Neural cell (in vitro differentiated cells): ENCODE results near the gene PERCC1. TPM values are rescaled to one million over a fixed set of nuclear protein-coding genes. Genes with fewer than 3 reads are reported as not detected.

Experiments
- H2AFZ ChIP-seq: fragments of 200-600, 300-800 bp; sonication (generic), shearing (Covaris generic); 2 replicates; pipeline ENCODE4 v1.6.0; 2014; ENCODE audit warnings: low read depth, mild to moderate bottlenecking, antibody characterized with exemption, low read length, moderate library complexity
- H3F3A ChIP-seq: fragments of 200-600 bp; shearing (Covaris generic); 2 replicates; pipeline ENCODE4 v1.6.1; 2016; ENCODE audit warnings: mild to moderate bottlenecking, moderate library complexity, mixed read lengths, antibody characterized with exemption, low read length; ENCODE audit not compliant: insufficient read depth, poor library complexity, severe bottlenecking
- H3K27ac ChIP-seq: fragments of 200-600, 300-800 bp; sonication (generic), shearing (Covaris generic); 2 replicates; pipeline ENCODE4 v1.5.1; 2014; ENCODE audit warnings: mild to moderate bottlenecking, low read length, moderate library complexity
- H3K27me3 ChIP-seq: fragments of 300-800, 200-600 bp; sonication (generic), shearing (Covaris generic); 2 replicates; pipeline ENCODE4 v1.6.0; 2014; ENCODE audit warnings: mild to moderate bottlenecking, low read depth, low read length, moderate library complexity; ENCODE audit not compliant: insufficient read depth
- H3K36me3 ChIP-seq: fragments of 300-800, 200-600 bp; sonication (generic), shearing (Covaris generic); 2 replicates; pipeline ENCODE4 v1.5.1; 2014; ENCODE audit warnings: mild to moderate bottlenecking, antibody characterized with exemption, low read length, moderate library complexity; ENCODE audit not compliant: insufficient read depth
- H3K4me2 ChIP-seq: fragments of 300-800, 200-600 bp; sonication (generic), shearing (Covaris generic); 2 replicates; pipeline ENCODE4 v1.6.0; 2014; ENCODE audit warnings: mild to moderate bottlenecking, low read length
- H3K4me3 ChIP-seq: fragments of 300-800, 200-600 bp; sonication (generic), shearing (Covaris generic); 2 replicates; pipeline ENCODE4 v1.5.1; 2014; ENCODE audit warnings: mild to moderate bottlenecking, low read length, moderate library complexity
- H3K79me2 ChIP-seq: fragments of 200-600 bp; shearing (Covaris generic); replicated peaks from 2 replicates; pipeline ENCODE4 v1.6.0; 2014; ENCODE audit warnings: mild to moderate bottlenecking, low read length, moderate library complexity; ENCODE audit not compliant: insufficient read depth
- H3K9ac ChIP-seq: fragments of 300-800, 200-600 bp; sonication (generic), shearing (Covaris generic); 2 replicates; pipeline ENCODE4 v1.6.1; 2016; ENCODE audit warnings: mild to moderate bottlenecking, low read length, mixed read lengths
- H3K9me2 ChIP-seq: fragments of 200-600 bp; shearing (Covaris generic); 2 replicates; pipeline ENCODE4 v1.6.1; 2016; ENCODE audit warnings: mild to moderate bottlenecking, low read length, mixed read lengths; ENCODE audit not compliant: insufficient read depth
- H3K9me3 ChIP-seq: fragments of 200-600, 300-800 bp; sonication (generic), shearing (Covaris generic); 2 replicates; pipeline ENCODE4 v1.6.1; 2016; ENCODE audit warnings: mild to moderate bottlenecking, mixed run types, low read length, moderate library complexity, mixed read lengths
- H4K20me1 ChIP-seq: fragments of 200-600 bp; shearing (Covaris generic); 2 replicates; pipeline ENCODE4 v1.6.1; 2016; ENCODE audit warnings: mild to moderate bottlenecking, mixed run types; ENCODE audit not compliant: insufficient read depth
- CTCF ChIP-seq: fragments of 450-650 bp; IDR thresholded peaks from 2 replicates; pipeline ENCODE4 v1.5.1; 2014; ENCODE audit warnings: antibody characterized with exemption, mild to moderate bottlenecking, moderate library complexity; ENCODE audit not compliant: poor library complexity, severe bottlenecking
- EP300 ChIP-seq: fragments of 450-650 bp; conservative IDR thresholded peaks from 2 replicates; pipeline ENCODE4 v1.6.1; 2014; ENCODE audit warnings: antibody characterized with exemption, mild to moderate bottlenecking, moderate library complexity; ENCODE audit not compliant: poor library complexity, severe bottlenecking
- EZH2 ChIP-seq: fragments of 200-600, 300-800 bp; shearing (Covaris generic), sonication (generic); IDR thresholded peaks from 2 replicates; pipeline ENCODE4 v1.6.1; 2014; ENCODE audit warnings: antibody characterized with exemption, low read length, borderline replicate concordance, mild to moderate bottlenecking; ENCODE audit not compliant: insufficient read depth, poor library complexity, severe bottlenecking
- MXI1 ChIP-seq: fragments of 450-650 bp; conservative IDR thresholded peaks from 2 replicates; pipeline ENCODE4 v1.6.1; 2014; ENCODE audit warnings: antibody characterized with exemption, mild to moderate bottlenecking; ENCODE audit not compliant: poor library complexity, severe bottlenecking
- POLR2AphosphoS5 ChIP-seq: IDR thresholded peaks from 2 replicates; pipeline ENCODE4 v1.6.1; 2012
- RAD21 ChIP-seq: fragments of 450-650 bp; conservative IDR thresholded peaks from 2 replicates; pipeline ENCODE4 v1.6.1; 2014; ENCODE audit warnings: antibody characterized with exemption, mild to moderate bottlenecking, moderate library complexity
- REST ChIP-seq: IDR thresholded peaks from 2 replicates; pipeline ENCODE4 v1.6.1; 2012; ENCODE audit warnings: borderline replicate concordance
- SMC3 ChIP-seq: fragments of 450-650 bp; conservative IDR thresholded peaks from 2 replicates; pipeline ENCODE4 v1.6.1; 2014; ENCODE audit warnings: antibody characterized with exemption, mild to moderate bottlenecking, moderate library complexity; ENCODE audit not compliant: poor library complexity
- TAF1 ChIP-seq: IDR thresholded peaks from 2 replicates; pipeline ENCODE4 v1.6.1; 2012; ENCODE audit warnings: low read depth
- polyA plus RNA-seq: library from polyadenylated mRNA; depleted of rRNA; stranded (reverse); fragments of >200 nt; gene quantifications from 2 replicates; pipeline ENCODE4 v1.2.3, GENCODE V29; 2014

Gene PERCC1
- polyA plus RNA-seq, 1 donor from 2014 or later = not detected

GRCh38 chr16:1383556-1383955 is 47.3 kb upstream of the PERCC1 start:
- no peak overlapping the region for H3K27ac ChIP-seq
- TF ChIP-seq REST (no peak), MXI1 (no peak), TAF1 (no peak), EZH2 (no peak)
- no peak overlapping the region for H3K4me3 ChIP-seq
- no peak overlapping the region for H2AFZ ChIP-seq
- no peaks in the 10 kb centered on the region for H3K79me2 ChIP-seq
- no peaks in the 10 kb centered on the region for H3K36me3 ChIP-seq
- no peaks in the 10 kb centered on the region for H4K20me1 ChIP-seq
- no peaks in the 10 kb centered on the region for H3K27me3 ChIP-seq
- no peaks in the 10 kb centered on the region for H3F3A ChIP-seq
- H3K9me2 ChIP-seq = no peaks in the 10 kb centered on the region
- H3K9ac ChIP-seq = no peak overlapping the region
- no peaks in the 10 kb centered on the region for H3K9me3 ChIP-seq
- H3K4me2 ChIP-seq = no peak overlapping the region

DNA sequence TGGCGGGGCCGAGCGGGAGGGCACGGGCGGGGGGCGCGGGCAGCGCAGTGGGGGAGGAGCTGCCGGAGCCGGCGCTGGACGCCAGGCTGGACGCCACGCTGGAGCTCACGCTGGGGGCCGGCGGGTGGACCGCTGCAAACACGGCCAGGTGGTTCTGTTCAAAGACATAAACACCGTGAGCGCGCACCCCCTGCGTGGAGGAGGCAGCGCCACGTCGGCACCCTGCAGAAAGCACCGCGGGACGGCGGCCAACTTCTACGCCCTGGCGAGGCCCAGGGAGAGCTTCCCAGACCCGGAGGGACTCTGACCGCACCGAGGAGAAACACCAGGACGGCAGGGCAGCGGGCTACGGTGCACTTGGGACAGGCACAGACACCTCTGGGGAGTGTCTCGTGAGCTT is 45.6 kb upstream of the PERCC1 start:
- no peaks in the 10 kb centered on the region for H3K9me2 ChIP-seq
- no peak overlapping the region for H3K4me3 ChIP-seq
- no peaks in the 10 kb centered on the region for H3F3A ChIP-seq
- TF ChIP-seq MXI1 (no peak), TAF1 (no peak), CTCF (no peak), RAD21 (no peak), POLR2AphosphoS5 (no peak), REST (no peak), EP300 (no peak), SMC3 (no peak), EZH2 (no peak)
- no peaks in the 10 kb centered on the region for H4K20me1 ChIP-seq
- H2AFZ ChIP-seq = no peak overlapping the region
- H3K4me2 ChIP-seq = no peak overlapping the region
- H3K27ac ChIP-seq = no peak overlapping the region
- no peaks in the 10 kb centered on the region for H3K36me3 ChIP-seq
- no peak overlapping the region for H3K9ac ChIP-seq
- H3K79me2 ChIP-seq = no peaks in the 10 kb centered on the region
- no peaks in the 10 kb centered on the region for H3K27me3 ChIP-seq
- H3K9me3 ChIP-seq = no peaks in the 10 kb centered on the region
